OCI-LY7 (cell line): ENCODE measurements around the gene TMCO1. TPM values are rescaled to one million over a fixed set of nuclear protein-coding genes. Genes with fewer than 3 reads are reported as not detected.
"Not testable (repeated sequence)": the region's sequence is repeated elsewhere in the genome, so short reads cannot be mapped to it uniquely, and the experiment has no call there.

Source experiments
- BruUV-seq: library from RNA; stranded (reverse); fragments of 400-500 nt; replicated peaks from 2 replicates; lab custom pipeline; 2021; lab: Mats Ljungman, UMichigan
- CTCF ChIA-PET: fragments of 300-600 bp; sonication (Branson Sonifier 250); formaldehyde crosslinking; loops from one replicate; lab custom pipeline; 2022; ENCODE audit warnings: antibody characterized with exemption; ENCODE audit not compliant: unreplicated experiment; lab: Charles Lee
- POLR2A ChIA-PET: fragments of 300-600 bp; sonication (Branson Sonifier 250); formaldehyde crosslinking; loops from one replicate; lab custom pipeline; 2022; ENCODE audit warnings: antibody characterized with exemption; lab: Charles Lee
- DNase-seq: peaks from one replicate; pipeline ENCODE4 v3.0.0-alpha.2; 2015; ENCODE audit warnings: low spot score
- H2AFZ ChIP-seq: fragments of 200-600 bp; sonication (generic), shearing (Covaris generic); 2 replicates; pipeline ENCODE4 v1.6.1; 2014; ENCODE audit warnings: mild to moderate bottlenecking, antibody characterized with exemption, low read length, moderate library complexity
- H3K27ac ChIP-seq: fragments of 200-600 bp; sonication (generic); 2 replicates; pipeline ENCODE4 v1.5.1; 2014; ENCODE audit warnings: mixed run types, low read depth, mild to moderate bottlenecking, moderate library complexity, low read length, inconsistent platforms; ENCODE audit not compliant: poor library complexity, severe bottlenecking
- H3K36me3 ChIP-seq: fragments of 200-600 bp; sonication (generic); 2 replicates; pipeline ENCODE4 v1.6.1; 2014; ENCODE audit warnings: mild to moderate bottlenecking, antibody characterized with exemption, low read length, moderate library complexity, mixed read lengths; ENCODE audit not compliant: insufficient read depth
- H3K4me1 ChIP-seq: fragments of 200-600 bp; sonication (generic); 2 replicates; pipeline ENCODE4 v1.5.1; 2014; ENCODE audit warnings: mild to moderate bottlenecking, low read length; ENCODE audit not compliant: insufficient read depth, poor library complexity, severe bottlenecking
- H3K4me2 ChIP-seq: fragments of 200-600 bp; sonication (generic); 2 replicates; pipeline ENCODE4 v1.6.1; 2014; ENCODE audit warnings: mild to moderate bottlenecking, low read length
- H3K4me3 ChIP-seq: fragments of 200-600 bp; sonication (generic); 2 replicates; pipeline ENCODE4 v1.5.1; 2014; ENCODE audit warnings: mild to moderate bottlenecking, low read depth, low read length; ENCODE audit not compliant: poor library complexity, severe bottlenecking
- H3K79me2 ChIP-seq: fragments of 200-600 bp; sonication (generic); 2 replicates; pipeline ENCODE4 v1.6.1; 2016; ENCODE audit warnings: low read depth, mild to moderate bottlenecking, low read length, moderate library complexity, mixed read lengths; ENCODE audit not compliant: insufficient read depth
- H3K9me2 ChIP-seq: fragments of 200-600 bp; sonication (generic); 2 replicates; pipeline ENCODE4 v1.6.1; 2016; ENCODE audit warnings: mild to moderate bottlenecking, low read length, mixed read lengths; ENCODE audit not compliant: insufficient read depth
- H3K9me3 ChIP-seq: fragments of 200-600 bp; sonication (generic); 2 replicates; pipeline ENCODE4 v1.6.1; 2014; ENCODE audit warnings: mild to moderate bottlenecking, mixed run types, low read length, mixed read lengths
- H4K20me1 ChIP-seq: fragments of 200-600 bp; sonication (generic); 2 replicates; pipeline ENCODE4 v1.6.1; 2014; ENCODE audit warnings: mild to moderate bottlenecking, antibody characterized with exemption, low read length, moderate library complexity, mixed read lengths; ENCODE audit not compliant: insufficient read depth
- EZH2phosphoT487 ChIP-seq: fragments of 200-600 bp; sonication (generic); IDR thresholded peaks from 2 replicates; pipeline ENCODE4 v1.6.1; 2018; ENCODE audit warnings: low read depth, borderline replicate concordance, mild to moderate bottlenecking, mixed run types, antibody characterized with exemption, low read length, moderate library complexity, mixed read lengths
- intact Hi-C: fragments of 100-400 bp; cut with micrococcal nuclease; formaldehyde crosslinking; loops from one replicate; pipeline ENCODE4 v1.10.0; 2022; ENCODE audit not compliant: unreplicated experiment
- total RNA-seq, 2 experiments: library from RNA; depleted of rRNA in 1 of 2; stranded (reverse); fragments of >200 nt in 1 of 2; shearing (Covaris generic) in 1 of 2; gene quantifications; 2 replicates each; pipeline ENCODE4 v1.2.3, GENCODE V29; 2014 to 2022
- TF ChIP-seq, protein P1 (sequence below): fragments of 200-600 bp; sonication (generic); conservative IDR thresholded peaks from 2 replicates; pipeline ENCODE4 v1.5.1; 2014; ENCODE audit warnings: mild to moderate bottlenecking, antibody characterized with exemption, low read length, moderate library complexity, mixed read lengths

TMCO1 gene
- total RNA-seq, 2 experiments from 2014 or later = 22.9 to 44.5 TPM

DNA sequence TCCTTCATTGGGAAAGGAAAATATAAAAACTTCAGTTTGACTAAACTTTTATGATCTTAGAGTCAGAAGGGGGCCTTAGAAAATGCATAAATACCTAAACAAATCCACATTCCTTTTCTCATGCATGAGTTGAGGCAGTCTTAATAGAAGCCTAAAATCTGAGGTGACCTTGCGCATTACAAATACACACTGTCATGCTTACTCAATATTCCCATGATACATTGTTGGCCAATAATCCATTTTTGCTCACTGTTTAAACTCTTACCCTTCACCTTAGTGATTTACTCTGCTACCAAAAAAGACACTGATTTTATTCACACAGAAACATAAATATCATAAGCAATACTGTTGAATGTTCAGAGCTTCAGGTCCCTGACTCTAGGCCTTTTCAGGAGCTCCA, 19.1 kb upstream of the TMCO1 start:
- no peaks in the 10 kb centered on the region for H4K20me1 ChIP-seq
- no peaks in the 10 kb centered on the region for H3K79me2 ChIP-seq
- no peak for TF ChIP-seq EZH2phosphoT487
- TF ChIP-seq, protein P1, sequence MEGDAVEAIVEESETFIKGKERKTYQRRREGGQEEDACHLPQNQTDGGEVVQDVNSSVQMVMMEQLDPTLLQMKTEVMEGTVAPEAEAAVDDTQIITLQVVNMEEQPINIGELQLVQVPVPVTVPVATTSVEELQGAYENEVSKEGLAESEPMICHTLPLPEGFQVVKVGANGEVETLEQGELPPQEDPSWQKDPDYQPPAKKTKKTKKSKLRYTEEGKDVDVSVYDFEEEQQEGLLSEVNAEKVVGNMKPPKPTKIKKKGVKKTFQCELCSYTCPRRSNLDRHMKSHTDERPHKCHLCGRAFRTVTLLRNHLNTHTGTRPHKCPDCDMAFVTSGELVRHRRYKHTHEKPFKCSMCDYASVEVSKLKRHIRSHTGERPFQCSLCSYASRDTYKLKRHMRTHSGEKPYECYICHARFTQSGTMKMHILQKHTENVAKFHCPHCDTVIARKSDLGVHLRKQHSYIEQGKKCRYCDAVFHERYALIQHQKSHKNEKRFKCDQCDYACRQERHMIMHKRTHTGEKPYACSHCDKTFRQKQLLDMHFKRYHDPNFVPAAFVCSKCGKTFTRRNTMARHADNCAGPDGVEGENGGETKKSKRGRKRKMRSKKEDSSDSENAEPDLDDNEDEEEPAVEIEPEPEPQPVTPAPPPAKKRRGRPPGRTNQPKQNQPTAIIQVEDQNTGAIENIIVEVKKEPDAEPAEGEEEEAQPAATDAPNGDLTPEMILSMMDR = no peak
- POLR2A ChIA-PET = interaction anchor here (0.6 kb wide), 1 partner anchor 23 kb away, joined by 3 read pairs; no protein-coding TSS in a partner anchor
- H3K4me1 ChIP-seq = no peaks in the 10 kb centered on the region
- CTCF ChIA-PET = no interaction called here
- H3K4me3 ChIP-seq = no peak overlapping the region
- no peak for DNase-seq
- no peaks in the 10 kb centered on the region for H3K9me3 ChIP-seq
- no TSS peak for BruUV-seq
- no peak overlapping the region for H3K27ac ChIP-seq
- H2AFZ ChIP-seq = no peak overlapping the region
- H3K9me2 ChIP-seq = no peaks in the 10 kb centered on the region
- intact Hi-C loops = no loop called here
- H3K36me3 ChIP-seq = no peaks in the 10 kb centered on the region
- no peak overlapping the region for H3K4me2 ChIP-seq

DNA sequence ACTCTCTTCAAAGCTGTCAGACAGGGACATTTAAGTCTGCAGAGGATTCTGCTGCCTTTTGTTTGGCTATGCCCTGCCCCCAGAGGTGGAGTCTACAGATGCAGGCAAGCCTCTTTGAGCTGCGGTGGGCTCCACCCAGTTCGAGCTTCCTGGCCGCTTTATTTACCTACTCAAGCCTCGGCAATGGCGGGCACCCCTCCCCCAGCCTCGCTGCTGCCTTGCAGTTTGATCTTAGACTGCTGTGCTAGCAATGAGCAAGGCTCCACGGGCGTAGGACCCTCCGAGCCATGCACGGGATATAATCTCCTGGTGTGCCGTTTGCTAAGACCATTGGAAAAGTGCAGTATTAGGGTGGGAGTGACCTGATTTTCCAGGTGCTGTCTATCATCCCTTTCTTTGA, 14.9 kb upstream of the TMCO1 start:
- H3K4me3 ChIP-seq, CTCF ChIA-PET, H4K20me1 ChIP-seq, H3K4me1 ChIP-seq, BruUV-seq, H3K4me2 ChIP-seq, H3K9me3 ChIP-seq, intact Hi-C loops, H2AFZ ChIP-seq, H3K27ac ChIP-seq, DNase-seq, H3K36me3 ChIP-seq, H3K79me2 ChIP-seq, H3K9me2 ChIP-seq: not testable (repeated sequence)
- POLR2A ChIA-PET = interaction anchor here (1.2 kb wide), 1 partner anchor 14 kb away, joined by 3 read pairs; the partner anchor contains the start of gene TMCO1

DNA sequence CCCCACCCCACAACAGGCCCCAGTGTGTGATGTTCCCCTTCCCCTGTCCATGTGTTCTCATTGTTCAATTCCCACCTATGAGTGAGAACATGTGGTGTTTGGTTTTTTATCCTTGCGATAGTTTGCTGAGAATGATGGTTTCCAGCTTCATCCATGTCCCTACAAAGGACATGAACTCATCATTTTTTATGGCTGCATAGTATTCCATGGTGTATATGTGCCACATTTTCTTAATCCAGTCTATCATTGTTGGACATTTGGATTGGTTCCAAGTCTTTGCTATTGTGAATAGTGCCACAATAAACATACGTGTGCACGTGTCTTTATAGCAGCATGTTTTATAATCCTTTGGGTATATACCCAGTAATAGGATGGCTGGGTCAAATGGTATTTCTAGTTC, 9.5 kb upstream of the TMCO1 start:
- H3K79me2 ChIP-seq, H3K4me3 ChIP-seq, H2AFZ ChIP-seq, H3K27ac ChIP-seq, H3K9me2 ChIP-seq, H3K4me2 ChIP-seq, POLR2A ChIA-PET, H3K36me3 ChIP-seq, BruUV-seq, CTCF ChIA-PET, H3K4me1 ChIP-seq, H4K20me1 ChIP-seq, intact Hi-C loops, DNase-seq, H3K9me3 ChIP-seq: not testable (repeated sequence)
